HL-60/S4 (cell line): Measurements from ENCODE around the gene BCL2A1.
"Not testable (repeated sequence)": the region's sequence is repeated elsewhere in the genome, so short reads cannot be mapped to it uniquely, and the experiment has no call there.

Source experiments
- in situ Hi-C: fragments of 300-500 bp; cut with MboI; formaldehyde crosslinking; loops from 2 replicates; pipeline ENCODE4 v1.14.3; 2022; ENCODE audit warnings: low sequenced_read_pairs

BCL2A1 gene

GRCh38 chr15:79964232-79964805 is 6.7 kb downstream of the BCL2A1 start:
- in situ Hi-C loops, result no loop called here

GRCh38 chr15:79962921-79963320 is 8.1 kb downstream of the BCL2A1 start:
- in situ Hi-C loops, result not testable (repeated sequence)

- in situ Hi-C loops, result no loop called here
Measured at GRCh38 chr15:79962178-79962577, 8.8 kb downstream of the BCL2A1 start.

- in situ Hi-C loops, result no loop called here
Measured at GRCh38 chr15:79960502-79961212, 10.3 kb downstream of the BCL2A1 start.

GRCh38 chr15:79957741-79958140 is 13.3 kb downstream of the BCL2A1 start:
- in situ Hi-C loops, result no loop called here

- in situ Hi-C loops, result no loop called here
Measured at GRCh38 chr15:79956354-79956939, 14.5 kb downstream of the BCL2A1 start.

GRCh38 chr15:79954661-79955060 is 16.3 kb downstream of the BCL2A1 start:
- in situ Hi-C loops, result no loop called here

GRCh38 chr15:79953951-79954444 is 17.0 kb downstream of the BCL2A1 start:
- in situ Hi-C loops, result no loop called here

GRCh38 chr15:79952329-79952728 is 18.7 kb downstream of the BCL2A1 start:
- in situ Hi-C loops, result no loop called here

GRCh38 chr15:79950247-79950646 is 20.7 kb downstream of the BCL2A1 start:
- in situ Hi-C loops, result no loop called here

- in situ Hi-C loops, result no loop called here
Measured at GRCh38 chr15:79948761-79949160, 22.2 kb downstream of the BCL2A1 start.

GRCh38 chr15:79948095-79948695 is 22.8 kb downstream of the BCL2A1 start:
- in situ Hi-C loops, result no loop called here

GRCh38 chr15:79947009-79947408 is 24.0 kb downstream of the BCL2A1 start:
- in situ Hi-C loops, result no loop called here

GRCh38 chr15:79944622-79945021 is 26.4 kb downstream of the BCL2A1 start:
- in situ Hi-C loops, result no loop called here

GRCh38 chr15:79943820-79944219 is 27.2 kb downstream of the BCL2A1 start:
- in situ Hi-C loops, result no loop called here

- in situ Hi-C loops, result no loop called here
Measured at GRCh38 chr15:79942741-79943481, 28.1 kb downstream of the BCL2A1 start.

GRCh38 chr15:79939399-79939798 is 31.6 kb downstream of the BCL2A1 start:
- in situ Hi-C loops, result no loop called here

- in situ Hi-C loops, result no loop called here
Measured at GRCh38 chr15:79938143-79938542, 32.9 kb downstream of the BCL2A1 start.

GRCh38 chr15:79935556-79936201 is 35.3 kb downstream of the BCL2A1 start:
- in situ Hi-C loops, result not testable (repeated sequence)

- in situ Hi-C loops, result no loop called here
Measured at GRCh38 chr15:79933231-79933630, 37.8 kb downstream of the BCL2A1 start.

- in situ Hi-C loops, result no loop called here
Measured at GRCh38 chr15:79932447-79932846, 38.5 kb downstream of the BCL2A1 start.
